HepG2 (cell line): ENCODE data around the gene BRPF1. TPM values are rescaled to one million over a fixed set of nuclear protein-coding genes. Genes with fewer than 3 reads are reported as not detected.

Experiments used
- ATAC-seq: fragments of 200-7000 bp; cut with Tn5 transposase; 3 replicates; pipeline ENCODE4 v1.9.1; 2020; ENCODE audit warnings: mild to moderate bottlenecking, moderate library complexity
- BruUV-seq: library from RNA; stranded (reverse); fragments of 400-500 nt; replicated peaks from 2 replicates; lab custom pipeline; 2021; lab: Mats Ljungman, UMichigan
- CTCF ChIA-PET: fragments of 300-600 bp; formaldehyde crosslinking; extraction: SDS; loops from one replicate; lab custom pipeline; 2021; ENCODE audit warnings: low total read pairs, inconsistent platforms, low intra/inter-chr PET ratio; lab: Yijun Ruan, JAX
- POLR2A ChIA-PET: fragments of 350-600 bp; sonication (Branson Sonifier 250); formaldehyde crosslinking; loops from one replicate; lab custom pipeline; 2020; ENCODE audit warnings: antibody characterized with exemption, inconsistent platforms; lab: Yijun Ruan, JAX
- DNase-seq: peaks from one replicate; pipeline ENCODE4 v3.0.0-alpha.2; 2015; ENCODE audit warnings: low spot score
- FAIRE-seq: peaks from 3 replicates; lab custom pipeline; 2011; peaks lifted over from hg19 to GRCh38; lab: Jason Lieb, UNC
- H2AFZ ChIP-seq: one replicate; pipeline ENCODE4 v1.6.1; 2011; ENCODE audit warnings: low read length, inconsistent platforms
- H3K27ac ChIP-seq: fragments of 300-600 bp; 3 replicates; pipeline ENCODE4 v1.8.0; 2011; ENCODE audit warnings: mixed run types, mild to moderate bottlenecking, mixed read lengths, low read length, inconsistent platforms; ENCODE audit not compliant: insufficient read depth; ENCODE audit errors: extremely low read length
- H3K27me3 ChIP-seq, 2 experiments: fragments of 200-600 bp in 1 of 2; 2 replicates in 1 of 2; 3 replicates in 1 of 2; pipeline versions ENCODE4 v1.6.0 to v1.8.0; 2011; ENCODE audit warnings: low read length in 2 of 2, mild to moderate bottlenecking in 2 of 2, moderate library complexity in 2 of 2, inconsistent platforms in 1 of 2; ENCODE audit not compliant: insufficient read depth in 2 of 2, control insufficient read depth in 1 of 2
- H3K36me3 ChIP-seq, 2 experiments: fragments of 200-600 bp in 1 of 2; replicated peaks in 1 of 2; 2 replicates in 1 of 2; 3 replicates in 1 of 2; pipeline versions ENCODE4 v1.5.1 to v1.8.0; 2011; ENCODE audit warnings: low read length in 2 of 2, inconsistent platforms in 1 of 2; ENCODE audit not compliant: insufficient read depth in 2 of 2, control insufficient read depth in 1 of 2
- H3K4me1 ChIP-seq: 2 replicates; pipeline ENCODE4 v1.5.1; 2012; ENCODE audit warnings: low read length, inconsistent platforms; ENCODE audit not compliant: insufficient read depth
- H3K4me2 ChIP-seq: 2 replicates; pipeline ENCODE4 v1.6.0; 2011; ENCODE audit warnings: low read depth, low read length, inconsistent platforms
- H3K4me3 ChIP-seq, 3 experiments: fragments of 200-600 bp in 1 of 3; sonication (generic), shearing (Covaris generic) in 1 of 3; replicated peaks in 1 of 3; 2 replicates each; pipeline ENCODE4 v1.5.1; 2011 to 2016; ENCODE audit warnings: low read length in 3 of 3, inconsistent platforms in 2 of 3, low read depth in 2 of 3, mild to moderate bottlenecking in 2 of 3, control low read depth in 1 of 3, mixed read lengths in 1 of 3; ENCODE audit not compliant: insufficient read depth in 1 of 3
- H3K79me2 ChIP-seq: one replicate; pipeline ENCODE4 v1.6.1; 2011; ENCODE audit warnings: low read length, inconsistent platforms; ENCODE audit not compliant: insufficient read depth
- H3K9ac ChIP-seq: 2 replicates; pipeline ENCODE4 v1.6.0; 2011; ENCODE audit warnings: mild to moderate bottlenecking, low read depth, low read length, inconsistent platforms; ENCODE audit not compliant: insufficient read depth
- H3K9me3 ChIP-seq: 2 replicates; pipeline ENCODE4 v1.5.1; 2012; ENCODE audit warnings: mild to moderate bottlenecking, low read length
- H4K20me1 ChIP-seq: 2 replicates; pipeline ENCODE4 v1.6.0; 2011; ENCODE audit warnings: inconsistent platforms, mild to moderate bottlenecking, low read length, moderate library complexity; ENCODE audit not compliant: insufficient read depth
- KAT2B ChIP-seq: fragments of 150-350 bp; IDR thresholded peaks from 2 replicates; pipeline ENCODE4 v1.6.1; 2014; ENCODE audit warnings: low read depth, low read length, borderline replicate concordance
- POLR2A ChIP-seq, 2 experiments: IDR thresholded peaks; 2 replicates each; pipeline ENCODE4 v1.6.1; 2011; ENCODE audit warnings: low read depth in 2 of 2, low read length in 2 of 2, mild to moderate bottlenecking in 1 of 2, moderate library complexity in 1 of 2; ENCODE audit not compliant: insufficient read depth in 1 of 2
- RAD51 ChIP-seq: fragments of 450-650 bp; IDR thresholded peaks from 2 replicates; pipeline ENCODE4 v1.6.1; 2016; ENCODE audit warnings: borderline replicate concordance
- USF2 ChIP-seq, 2 experiments: sonication (generic) in 1 of 2; formaldehyde crosslinking in 1 of 2; IDR thresholded peaks; 2 replicates each; pipeline versions ENCODE4 v1.5.1 to v1.6.1; 2011 to 2020; ENCODE audit warnings: borderline replicate concordance in 1 of 2, low read depth in 1 of 2, low read length in 1 of 2, mild to moderate bottlenecking in 1 of 2, missing genetic modification reagents in 1 of 2, moderate library complexity in 1 of 2
- ZNF138 ChIP-seq: sonication (generic); formaldehyde crosslinking; IDR thresholded peaks from 2 replicates; pipeline ENCODE4 v1.5.0; 2020; ENCODE audit warnings: mild to moderate bottlenecking, low read depth, missing genetic modification reagents
- ZNF530 ChIP-seq: sonication (generic); formaldehyde crosslinking; IDR thresholded peaks from 2 replicates; pipeline ENCODE4 v1.5.0; 2020; ENCODE audit warnings: low read depth, mild to moderate bottlenecking, missing genetic modification reagents
- ZNF674 ChIP-seq: sonication (generic); formaldehyde crosslinking; IDR thresholded peaks from 2 replicates; pipeline ENCODE4 v1.5.0; 2020; ENCODE audit warnings: low read depth, mild to moderate bottlenecking, missing genetic modification reagents
- WGBS: methylation state at CpG from one replicate; pipeline ENCODE4 v1.1.6; 2017; ENCODE audit warnings: low lambda C conversion rate; 5-methylcytosine and 5-hydroxymethylcytosine counted together
- in situ Hi-C: cut with HindIII; loops from 2 replicates; pipeline ENCODE4 v1.10.0; 2017; ENCODE audit warnings: low pct_unique_long_range_greater_than_20kb; ENCODE audit not compliant: extremely low pct_ligation_motif_present
- intact Hi-C: fragments of 100-400 bp; cut with micrococcal nuclease; formaldehyde crosslinking; loops from one replicate; pipeline ENCODE4 v1.10.0; 2022; ENCODE audit not compliant: unreplicated experiment
- polyA plus RNA-seq, 8 experiments: library from polyadenylated mRNA; depleted of rRNA in 3 of 8; stranded (reverse) in 7 of 8; unstranded in 1 of 8; fragments of >200 nt; fragmentation: Illumina TruSeq in 4 of 8; extraction: Trizol in 4 of 8; gene quantifications; 2 replicates each; pipeline versions ENCODE4 v1.2.1 to v1.2.3, GENCODE V29; 2011 to 2016; ENCODE audit warnings: low read depth in 4 of 8, missing spikeins in 1 of 8, mixed read lengths in 1 of 8; ENCODE audit not compliant: insufficient read depth in 1 of 8
- total RNA-seq, 5 experiments: library from RNA; depleted of rRNA; stranded (reverse); fragments of >200 nt; fragmentation: Illumina TruSeq; extraction: Trizol; gene quantifications; 2 replicates each; pipeline ENCODE4 v1.2.3, GENCODE V29; 2016; ENCODE audit warnings: low read depth in 1 of 5

BRPF1 gene
- total and polyA plus RNA-seq, 2 of the 13 experiments (the other 11 are each of a cell fraction or from before 2014, with no cell fraction given), result 7.3 to 10.0 TPM

GRCh38 chr3:9765865-9766264 lies 34.3 kb downstream of the BRPF1 start:
- H3K27ac ChIP-seq, result no peak overlapping the region
- POLR2A ChIA-PET, result interaction anchor here (1.3 kb wide), 1 partner anchor 27 kb away, joined by 4 read pairs; the partner anchor contains the start of genes ARPC4 and TADA3
- BruUV-seq, result no TSS peak
- H3K27me3 ChIP-seq, result no peaks in the 10 kb centered on the region; a peak in 1 of 5 replicates
- peaks cover 4 to 32% of the 10 kb centered on the region in 2 experiments; a peak in 4 of 5 replicates for H3K36me3 ChIP-seq
- H3K9me3 ChIP-seq, result no peaks in the 10 kb centered on the region
- H4K20me1 ChIP-seq, result no peaks in the 10 kb centered on the region
- TF ChIP-seq KAT2B (no peak), USF2 (IDR thresholded peaks at IDR 0.05; ENCODE audit: low read depth, low read length) (peak; percentile 85), USF2 (CRISPR knock-in tag; IDR thresholded peaks at IDR 0.05; ENCODE audit: borderline replicate concordance) (peak; percentile 45; the same call in 1 of the 2 replicates), ZNF138 (CRISPR knock-in tag) (no peak), POLR2A (IDR thresholded peaks at IDR 0.05; ENCODE audit: insufficient read depth in 1 of 2, low read depth in 2 of 2, low read length in 2 of 2) (0 out of 4 replicates have a peak, but pooled peaks of 1 of the 2 experiments have one; percentile 5), RAD51 (peak; percentile 66; the same call in 1 of the 2 replicates), ZNF674 (no peak), ZNF530 (CRISPR knock-in tag) (no peak)
- TF ChIP-seq, all 625 proteins: peak for 3
- ATAC-seq, result no peak
- Histone ChIP-seq H3K4me1 (peaks cover 32% of the 10 kb centered on the region), H2AFZ (no peak overlapping the region), H3K9ac (no peak overlapping the region), H3K4me2 (no peak overlapping the region), H3K4me3 (no peak overlapping the region), H3K79me2 (peaks cover 13% of the 10 kb centered on the region)
- FAIRE-seq, result no peak
- CTCF ChIA-PET, result no interaction called here
- intact Hi-C loops (no loop called here), in situ Hi-C loops (no loop called here)
- WGBS, result 97% methylated on average over 4 of the region's 4 CpGs
- no peak for DNase-seq
